ENCODE results near the gene GRIA1. TPM values are rescaled to one million over a fixed set of nuclear protein-coding genes. Genes with fewer than 3 reads are reported as not detected.

GRIA1 gene
- total RNA-seq, 4 donors from 2014 or later, result 0.27 to 1.9 (median 0.99) TPM

Small RNA genes within 50 kb of the gene (small RNA-seq; reads per million reads assigned to genes)
- gene RN7SL177P, result 0 reads per million in 4 donors

Measured in gastroesophageal sphincter (tissue), 4 donors.